ENCODE data around the gene MRPL33.

Gene MRPL33

GRCh38 chr2:27808984-27809383, 37.5 kb downstream of the MRPL33 start:
- no peak overlapping the region for H3K4me3 ChIP-seq (ENCODE audit: low read depth, low read length)
- TF ChIP-seq CTCF (IDR thresholded peaks at IDR 0.05; ENCODE audit: borderline replicate concordance, insufficient read depth, low read depth, low read length) = no peak

DNA sequence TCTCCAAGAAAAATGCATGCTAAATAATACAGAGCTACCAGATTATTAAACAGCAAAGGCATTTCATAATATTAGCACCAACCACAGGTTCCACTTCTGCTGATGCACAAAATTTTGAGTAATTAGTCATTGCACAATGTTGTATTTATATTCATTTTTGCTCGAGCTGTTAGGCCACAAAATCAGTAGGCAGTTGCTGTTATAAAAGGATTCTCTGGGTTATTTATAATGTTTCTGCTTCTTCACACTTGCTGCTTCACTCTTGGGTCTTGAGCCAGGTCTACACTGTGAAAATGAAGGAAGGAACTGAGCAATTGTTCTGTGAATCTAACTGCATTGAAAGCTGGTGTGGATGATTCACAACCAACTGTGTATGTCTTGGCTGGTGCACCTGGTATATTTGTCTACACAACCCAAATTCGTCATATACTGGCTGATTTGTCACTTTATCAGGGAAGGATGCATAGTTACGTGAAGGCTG, 38.3 kb downstream of the MRPL33 start:
- TF ChIP-seq CTCF (IDR thresholded peaks at IDR 0.05; ENCODE audit: borderline replicate concordance, insufficient read depth, low read depth, low read length) = no peak
- no peak overlapping the region for H3K4me3 ChIP-seq (ENCODE audit: low read depth, low read length)

GRCh38 chr2:27810455-27810854, 38.9 kb downstream of the MRPL33 start:
- TF ChIP-seq CTCF (IDR thresholded peaks at IDR 0.05; ENCODE audit: borderline replicate concordance, insufficient read depth, low read depth, low read length) = no peak
- no peak overlapping the region for H3K4me3 ChIP-seq (ENCODE audit: low read depth, low read length)

DNA sequence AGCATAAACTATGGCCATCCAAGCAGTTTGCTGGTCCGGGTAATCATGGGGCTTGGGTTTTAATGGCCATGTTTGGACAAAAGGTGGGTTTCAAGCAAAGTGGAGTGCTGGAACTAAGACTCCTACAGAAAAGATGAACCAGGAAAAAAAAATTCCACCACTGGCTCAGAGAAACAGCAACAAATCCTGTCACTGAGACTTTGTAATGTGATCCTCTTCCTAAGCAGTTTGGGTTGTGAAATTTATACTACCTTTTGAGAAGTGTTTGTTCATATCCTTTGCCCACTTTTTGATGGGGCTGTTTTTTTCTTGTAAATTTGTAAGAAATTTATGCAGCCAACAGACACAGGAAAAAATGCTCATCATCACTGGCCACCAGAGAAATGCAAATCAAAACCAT, 40.2 kb downstream of the MRPL33 start:
- H3K4me3 ChIP-seq (ENCODE audit: low read depth, low read length) = no peak overlapping the region
- no peak for TF ChIP-seq CTCF (IDR thresholded peaks at IDR 0.05; ENCODE audit: borderline replicate concordance, insufficient read depth, low read depth, low read length)

- H3K4me3 ChIP-seq (ENCODE audit: low read depth, low read length) = no peak overlapping the region
- TF ChIP-seq CTCF (IDR thresholded peaks at IDR 0.05; ENCODE audit: borderline replicate concordance, insufficient read depth, low read depth, low read length) = no peak
Measured at GRCh38 chr2:27814758-27815157, 43.2 kb downstream of the MRPL33 start.

- TF ChIP-seq CTCF (IDR thresholded peaks at IDR 0.05; ENCODE audit: borderline replicate concordance, insufficient read depth, low read depth, low read length) = no peak
Measured at GRCh38 chr2:27815860-27816438, 44.4 kb downstream of the MRPL33 start.

GRCh38 chr2:27822049-27822448, 50.5 kb downstream of the MRPL33 start:
- TF ChIP-seq CTCF (IDR thresholded peaks at IDR 0.05; ENCODE audit: borderline replicate concordance, insufficient read depth, low read depth, low read length) = no peak

More at GRCh38 chr2:27815860-27816438, 44.4 kb downstream of the MRPL33 start:
- H3K4me3 ChIP-seq (ENCODE audit: low read depth, low read length) = no peak overlapping the region

More at GRCh38 chr2:27822049-27822448, 50.5 kb downstream of the MRPL33 start:
- H3K4me3 ChIP-seq (ENCODE audit: low read depth, low read length) = no peak overlapping the region

All from GM12875 (cell line).